Smooth muscle cell (in vitro differentiated cells): Measurements from ENCODE around the gene TEX28. TPM values are rescaled to one million over a fixed set of nuclear protein-coding genes. Genes with fewer than 3 reads are reported as not detected.

Experiments
- DNase-seq: peaks from one replicate; lab custom pipeline; 2025; ENCODE audit not compliant: unreplicated experiment; lab: John Stamatoyannopoulos, UW
- H2AFZ ChIP-seq: fragments of 200-600 bp; sonication (generic); 2 replicates; pipeline ENCODE4 v1.6.0; 2016; ENCODE audit warnings: antibody characterized with exemption, low read depth, mild to moderate bottlenecking
- H3F3A ChIP-seq: fragments of 200-600 bp; sonication (generic); 2 replicates; pipeline ENCODE4 v1.6.0; 2017; ENCODE audit warnings: antibody characterized with exemption, low read depth
- H3K27ac ChIP-seq: fragments of 200-600 bp; sonication (generic); 2 replicates; pipeline ENCODE4 v1.5.1; 2016; ENCODE audit warnings: low read depth, mild to moderate bottlenecking
- H3K27me3 ChIP-seq: fragments of 200-600 bp; sonication (generic); 2 replicates; pipeline ENCODE4 v1.6.1; 2016; ENCODE audit warnings: low read depth, mild to moderate bottlenecking
- H3K36me3 ChIP-seq: fragments of 200-600 bp; sonication (generic); 2 replicates; pipeline ENCODE4 v1.5.1; 2016; ENCODE audit warnings: low read depth
- H3K4me1 ChIP-seq: fragments of 200-600 bp; sonication (generic); 2 replicates; pipeline ENCODE4 v1.5.1; 2016; ENCODE audit warnings: low read depth
- H3K4me2 ChIP-seq: fragments of 200-600 bp; sonication (generic); 2 replicates; pipeline ENCODE4 v1.6.0; 2016; ENCODE audit warnings: mild to moderate bottlenecking
- H3K4me3 ChIP-seq: fragments of 200-600 bp; sonication (generic); 2 replicates; pipeline ENCODE4 v1.5.1; 2016; ENCODE audit warnings: mild to moderate bottlenecking
- H3K79me2 ChIP-seq: fragments of 200-600 bp; sonication (generic); 2 replicates; pipeline ENCODE4 v1.6.0; 2016; ENCODE audit warnings: low read depth, mild to moderate bottlenecking
- H3K9ac ChIP-seq: fragments of 200-600 bp; sonication (generic); 2 replicates; pipeline ENCODE4 v1.6.0; 2016; ENCODE audit warnings: low read depth
- H3K9me3 ChIP-seq: fragments of 200-600 bp; sonication (generic); replicated peaks from 2 replicates; pipeline ENCODE4 v1.5.1; 2016; ENCODE audit warnings: low read depth
- H4K20me1 ChIP-seq: fragments of 200-600 bp; sonication (generic); 2 replicates; pipeline ENCODE4 v1.6.0; 2016; ENCODE audit warnings: low read depth
- WGBS: methylation state at CpG from one replicate; pipeline ENCODE4 v1.1.7; 2016; ENCODE audit warnings: low lambda C conversion rate; 5-methylcytosine and 5-hydroxymethylcytosine counted together
- polyA plus RNA-seq: library from polyadenylated mRNA; unstranded; fragments of >200 nt; fragmentation: Nextera tagmentation; extraction: Ambion mirVana; gene quantifications from 2 replicates; pipeline ENCODE4 v1.2.1, GENCODE V29; 2016
- total RNA-seq: library from RNA; depleted of rRNA; stranded (reverse); fragments of >200 nt; gene quantifications from 2 replicates; pipeline ENCODE4 v1.2.3, GENCODE V29; 2014
- TF ChIP-seq, protein P1 (sequence below): fragments of 200-600 bp; sonication (generic); IDR thresholded peaks from 2 replicates; pipeline ENCODE4 v1.5.1; 2017; ENCODE audit warnings: borderline replicate concordance, mild to moderate bottlenecking, antibody characterized with exemption; ENCODE audit not compliant: insufficient read depth, poor library complexity, severe bottlenecking

Gene TEX28
- total and polyA plus RNA-seq, 2 experiments from 2014 or later, result not detected

GRCh38 chrX:154308108-154308946 is 13.4 kb upstream of the TEX28 start:
- peak; percentile 18 for DNase-seq
- H3F3A ChIP-seq, result no peaks in the 10 kb centered on the region
- H3K4me2 ChIP-seq, result no peak overlapping the region
- H3K4me1 ChIP-seq, result no peaks in the 10 kb centered on the region
- H3K27me3 ChIP-seq, result no peaks in the 10 kb centered on the region
- no peaks in the 10 kb centered on the region for H3K79me2 ChIP-seq
- no peak overlapping the region for H3K9ac ChIP-seq
- no peaks in the 10 kb centered on the region for H4K20me1 ChIP-seq
- no peaks in the 10 kb centered on the region for H3K36me3 ChIP-seq
- TF ChIP-seq, protein P1, sequence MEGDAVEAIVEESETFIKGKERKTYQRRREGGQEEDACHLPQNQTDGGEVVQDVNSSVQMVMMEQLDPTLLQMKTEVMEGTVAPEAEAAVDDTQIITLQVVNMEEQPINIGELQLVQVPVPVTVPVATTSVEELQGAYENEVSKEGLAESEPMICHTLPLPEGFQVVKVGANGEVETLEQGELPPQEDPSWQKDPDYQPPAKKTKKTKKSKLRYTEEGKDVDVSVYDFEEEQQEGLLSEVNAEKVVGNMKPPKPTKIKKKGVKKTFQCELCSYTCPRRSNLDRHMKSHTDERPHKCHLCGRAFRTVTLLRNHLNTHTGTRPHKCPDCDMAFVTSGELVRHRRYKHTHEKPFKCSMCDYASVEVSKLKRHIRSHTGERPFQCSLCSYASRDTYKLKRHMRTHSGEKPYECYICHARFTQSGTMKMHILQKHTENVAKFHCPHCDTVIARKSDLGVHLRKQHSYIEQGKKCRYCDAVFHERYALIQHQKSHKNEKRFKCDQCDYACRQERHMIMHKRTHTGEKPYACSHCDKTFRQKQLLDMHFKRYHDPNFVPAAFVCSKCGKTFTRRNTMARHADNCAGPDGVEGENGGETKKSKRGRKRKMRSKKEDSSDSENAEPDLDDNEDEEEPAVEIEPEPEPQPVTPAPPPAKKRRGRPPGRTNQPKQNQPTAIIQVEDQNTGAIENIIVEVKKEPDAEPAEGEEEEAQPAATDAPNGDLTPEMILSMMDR, result peak; percentile 52
- no peak overlapping the region for H3K27ac ChIP-seq
- no peaks in the 10 kb centered on the region for H3K9me3 ChIP-seq
- H3K4me3 ChIP-seq, result no peak overlapping the region
- no peak overlapping the region for H2AFZ ChIP-seq
- 72% methylated on average over 9 of the region's 9 CpGs for WGBS

DNA sequence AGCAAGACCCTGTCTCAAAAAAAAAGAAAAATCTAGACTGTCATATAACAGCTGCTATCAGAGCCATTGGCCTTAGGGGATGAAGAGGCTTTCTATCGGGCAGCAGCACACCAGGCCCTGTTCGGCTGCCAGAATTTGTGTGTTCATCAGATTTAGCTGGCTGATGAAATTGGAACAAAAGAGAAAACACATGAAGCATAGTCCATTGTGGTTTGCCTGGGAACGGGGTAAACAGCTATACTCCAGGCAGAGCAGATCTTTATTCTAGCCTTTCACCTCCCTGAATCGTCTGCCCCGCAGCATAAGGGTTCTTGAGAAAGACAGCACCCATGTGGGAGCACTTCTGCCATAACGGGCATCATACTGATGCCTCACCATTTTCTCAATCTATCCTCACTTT is 12.3 kb upstream of the TEX28 start:
- no peaks in the 10 kb centered on the region for H3F3A ChIP-seq
- H3K9me3 ChIP-seq, result no peaks in the 10 kb centered on the region
- no peak overlapping the region for H2AFZ ChIP-seq
- no peaks in the 10 kb centered on the region for H4K20me1 ChIP-seq
- no peak overlapping the region for H3K9ac ChIP-seq
- H3K4me1 ChIP-seq, result no peaks in the 10 kb centered on the region
- no peak overlapping the region for H3K4me3 ChIP-seq
- H3K79me2 ChIP-seq, result no peaks in the 10 kb centered on the region
- no peak overlapping the region for H3K27ac ChIP-seq
- TF ChIP-seq, protein P1, result no peak
- H3K4me2 ChIP-seq, result no peak overlapping the region
- WGBS, result 81% methylated on average over 6 of the region's 6 CpGs
- H3K27me3 ChIP-seq, result no peaks in the 10 kb centered on the region
- DNase-seq, result no peak
- no peaks in the 10 kb centered on the region for H3K36me3 ChIP-seq

GRCh38 chrX:154305541-154306205 is 10.7 kb upstream of the TEX28 start:
- WGBS, result 91% methylated on average over 11 of the region's 11 CpGs
- Histone ChIP-seq H3K4me2 (no peak overlapping the region), H3K4me3 (no peak overlapping the region), H3K27ac (no peak overlapping the region), H3K36me3 (no peaks in the 10 kb centered on the region), H3F3A (no peaks in the 10 kb centered on the region), H3K27me3 (no peaks in the 10 kb centered on the region), H3K4me1 (no peaks in the 10 kb centered on the region), H4K20me1 (no peaks in the 10 kb centered on the region), H2AFZ (no peak overlapping the region), H3K9ac (no peak overlapping the region), H3K9me3 (no peaks in the 10 kb centered on the region), H3K79me2 (no peaks in the 10 kb centered on the region)
- no peak for DNase-seq
- TF ChIP-seq, protein P1, result no peak
